ENCODE measurements around the gene DCN.

DNA sequence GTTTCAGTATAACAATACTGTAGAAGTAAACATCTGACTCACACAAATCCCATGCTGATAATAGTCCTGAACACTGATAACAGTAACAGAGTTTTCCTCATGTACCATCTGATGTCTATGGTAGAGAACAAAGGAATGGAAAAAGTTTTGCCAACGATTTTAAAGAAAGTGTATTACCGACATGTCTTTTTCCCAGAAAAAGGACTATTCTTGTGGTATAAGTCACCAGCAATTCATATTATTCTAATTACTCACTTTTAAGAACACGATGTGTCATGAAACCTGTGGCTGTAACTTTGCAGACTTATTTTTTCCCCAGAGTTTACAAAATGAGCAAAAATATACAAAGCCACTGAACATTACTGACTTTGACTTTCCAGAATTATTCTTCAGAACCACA is 40.1 kb upstream of the DCN start:
- TF ChIP-seq, protein P1, sequence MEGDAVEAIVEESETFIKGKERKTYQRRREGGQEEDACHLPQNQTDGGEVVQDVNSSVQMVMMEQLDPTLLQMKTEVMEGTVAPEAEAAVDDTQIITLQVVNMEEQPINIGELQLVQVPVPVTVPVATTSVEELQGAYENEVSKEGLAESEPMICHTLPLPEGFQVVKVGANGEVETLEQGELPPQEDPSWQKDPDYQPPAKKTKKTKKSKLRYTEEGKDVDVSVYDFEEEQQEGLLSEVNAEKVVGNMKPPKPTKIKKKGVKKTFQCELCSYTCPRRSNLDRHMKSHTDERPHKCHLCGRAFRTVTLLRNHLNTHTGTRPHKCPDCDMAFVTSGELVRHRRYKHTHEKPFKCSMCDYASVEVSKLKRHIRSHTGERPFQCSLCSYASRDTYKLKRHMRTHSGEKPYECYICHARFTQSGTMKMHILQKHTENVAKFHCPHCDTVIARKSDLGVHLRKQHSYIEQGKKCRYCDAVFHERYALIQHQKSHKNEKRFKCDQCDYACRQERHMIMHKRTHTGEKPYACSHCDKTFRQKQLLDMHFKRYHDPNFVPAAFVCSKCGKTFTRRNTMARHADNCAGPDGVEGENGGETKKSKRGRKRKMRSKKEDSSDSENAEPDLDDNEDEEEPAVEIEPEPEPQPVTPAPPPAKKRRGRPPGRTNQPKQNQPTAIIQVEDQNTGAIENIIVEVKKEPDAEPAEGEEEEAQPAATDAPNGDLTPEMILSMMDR (IDR thresholded peaks at IDR 0.05), result no peak
- TF ChIP-seq POLR2A (IDR thresholded peaks at IDR 0.05), result no peak
